ENCODE data around the gene C1orf21.

- TF ChIP-seq POLR2A (IDR thresholded peaks at IDR 0.05) = no peak
- TF ChIP-seq, protein P1, sequence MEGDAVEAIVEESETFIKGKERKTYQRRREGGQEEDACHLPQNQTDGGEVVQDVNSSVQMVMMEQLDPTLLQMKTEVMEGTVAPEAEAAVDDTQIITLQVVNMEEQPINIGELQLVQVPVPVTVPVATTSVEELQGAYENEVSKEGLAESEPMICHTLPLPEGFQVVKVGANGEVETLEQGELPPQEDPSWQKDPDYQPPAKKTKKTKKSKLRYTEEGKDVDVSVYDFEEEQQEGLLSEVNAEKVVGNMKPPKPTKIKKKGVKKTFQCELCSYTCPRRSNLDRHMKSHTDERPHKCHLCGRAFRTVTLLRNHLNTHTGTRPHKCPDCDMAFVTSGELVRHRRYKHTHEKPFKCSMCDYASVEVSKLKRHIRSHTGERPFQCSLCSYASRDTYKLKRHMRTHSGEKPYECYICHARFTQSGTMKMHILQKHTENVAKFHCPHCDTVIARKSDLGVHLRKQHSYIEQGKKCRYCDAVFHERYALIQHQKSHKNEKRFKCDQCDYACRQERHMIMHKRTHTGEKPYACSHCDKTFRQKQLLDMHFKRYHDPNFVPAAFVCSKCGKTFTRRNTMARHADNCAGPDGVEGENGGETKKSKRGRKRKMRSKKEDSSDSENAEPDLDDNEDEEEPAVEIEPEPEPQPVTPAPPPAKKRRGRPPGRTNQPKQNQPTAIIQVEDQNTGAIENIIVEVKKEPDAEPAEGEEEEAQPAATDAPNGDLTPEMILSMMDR (IDR thresholded peaks at IDR 0.05) = no peak
Measured at GRCh38 chr1:184509105-184509504, 122.3 kb downstream of the C1orf21 start.
